ENCODE measurements around the gene SAPCD2. TPM values are rescaled to one million over a fixed set of nuclear protein-coding genes. Genes with fewer than 3 reads are reported as not detected.
"Not testable (repeated sequence)": the region's sequence is repeated elsewhere in the genome, so short reads cannot be mapped to it uniquely, and the experiment has no call there.

Gene SAPCD2
- total RNA-seq, 1 donor from 2014 or later: 1.0 TPM

DNA sequence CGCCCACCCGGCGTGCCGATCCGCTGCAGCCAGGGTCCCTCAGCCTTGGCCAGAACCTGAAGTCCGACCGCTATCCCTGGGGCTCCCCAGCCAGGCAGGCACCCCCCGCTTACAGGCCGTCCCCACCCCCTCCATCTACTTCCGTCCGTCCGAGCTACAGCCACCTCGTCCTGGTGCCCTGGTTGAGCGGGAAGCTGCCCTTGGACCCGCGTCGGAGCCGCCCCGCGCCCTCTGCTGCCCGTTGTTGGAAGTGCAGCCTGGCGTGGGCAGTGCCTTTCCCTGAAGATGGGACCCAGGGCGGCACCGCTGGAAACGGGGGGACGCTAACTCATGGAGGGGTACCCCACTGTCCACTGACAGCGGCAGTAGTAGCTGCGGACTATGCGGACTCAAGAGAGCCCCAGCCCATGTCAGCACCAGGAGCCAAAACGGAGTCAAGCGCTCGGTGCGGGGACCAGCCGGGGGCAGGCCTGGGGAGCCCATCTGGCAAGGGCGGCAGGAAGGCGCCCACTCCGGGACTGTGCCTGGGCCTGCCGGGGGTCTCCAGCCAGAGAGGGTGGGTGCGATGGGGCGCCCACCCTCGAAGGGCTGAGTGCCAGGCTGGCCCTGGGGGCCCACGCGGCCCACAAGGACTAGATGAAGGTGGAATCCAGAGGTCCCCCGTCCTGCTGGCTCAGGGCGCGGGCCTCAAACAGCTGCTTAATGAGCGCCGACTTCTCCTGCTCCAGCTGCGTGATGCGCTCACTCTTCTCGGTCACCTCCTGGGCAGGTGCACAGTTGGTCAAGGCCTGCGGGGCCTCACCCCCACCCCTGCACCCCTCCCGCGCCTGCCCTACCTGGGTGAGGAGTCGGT is 6.1 kb downstream of the SAPCD2 start:
- Mint-ChIP-seq H3K27ac (ENCODE audit: unreplicated experiment) (no peak overlapping the region), H3K36me3 (ENCODE audit: low read depth, unreplicated experiment) (no peaks in the 10 kb centered on the region), H3K4me1 (ENCODE audit: unreplicated experiment) (no peaks in the 10 kb centered on the region), H3K27me3 (ENCODE audit: unreplicated experiment) (peaks cover 6% of the 10 kb centered on the region), H3K9me3 (ENCODE audit: unreplicated experiment) (no peaks in the 10 kb centered on the region), H3K4me3 (ENCODE audit: unreplicated experiment) (no peak overlapping the region)
- TF ChIP-seq CTCF (IDR thresholded peaks at IDR 0.05; ENCODE audit: unreplicated experiment): peak; percentile 91
- peak; percentile 77 for DNase-seq (ENCODE audit: low spot score)

DNA sequence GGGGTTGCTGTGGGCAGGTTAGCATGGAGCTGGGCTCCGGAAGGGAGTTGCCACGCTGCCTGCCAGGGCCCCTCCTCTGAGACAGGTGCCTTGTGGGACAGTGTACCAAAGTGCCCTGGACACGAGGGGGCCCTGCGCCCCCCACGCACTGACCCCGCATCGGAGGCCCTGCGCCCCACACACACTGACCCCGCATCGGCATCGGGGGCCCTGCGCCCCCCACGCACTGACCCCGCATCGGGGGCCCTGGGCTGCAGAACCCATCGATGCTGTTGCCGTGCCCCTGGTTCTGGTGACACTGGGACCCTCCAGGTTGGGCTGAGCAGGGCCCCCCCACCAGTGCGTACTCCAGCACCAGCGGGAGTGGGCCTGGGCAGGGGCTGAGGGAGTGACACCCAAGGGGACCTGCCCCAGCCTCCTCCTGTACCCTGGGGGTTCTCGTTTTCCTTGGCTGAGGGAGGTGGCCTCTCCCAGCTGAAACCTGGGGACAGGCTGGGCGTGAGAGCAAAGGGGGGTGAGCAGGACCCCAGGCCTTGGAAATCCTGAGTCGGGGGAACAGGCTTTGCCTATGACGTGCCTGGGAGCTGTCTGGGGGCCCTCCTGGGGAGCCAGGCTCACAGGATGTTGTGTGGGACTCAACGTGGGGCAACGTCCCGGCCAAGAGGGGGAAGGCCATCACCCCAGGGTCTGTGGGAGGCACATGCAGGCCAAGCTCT is 6.9 kb downstream of the SAPCD2 start:
- Mint-ChIP-seq H3K27ac (ENCODE audit: unreplicated experiment) (no peak overlapping the region), H3K36me3 (ENCODE audit: low read depth, unreplicated experiment) (no peaks in the 10 kb centered on the region), H3K4me3 (ENCODE audit: unreplicated experiment) (no peak overlapping the region), H3K9me3 (ENCODE audit: unreplicated experiment) (no peaks in the 10 kb centered on the region), H3K4me1 (ENCODE audit: unreplicated experiment) (peaks cover 3% of the 10 kb centered on the region), H3K27me3 (ENCODE audit: unreplicated experiment) (peaks cover 6% of the 10 kb centered on the region)
- DNase-seq (ENCODE audit: low spot score): no peak
- no peak for TF ChIP-seq CTCF (IDR thresholded peaks at IDR 0.05; ENCODE audit: unreplicated experiment)

- not testable (repeated sequence) for H3K36me3 Mint-ChIP-seq (ENCODE audit: low read depth, unreplicated experiment); H3K27me3 Mint-ChIP-seq (ENCODE audit: unreplicated experiment); H3K4me3 Mint-ChIP-seq (ENCODE audit: unreplicated experiment); H3K4me1 Mint-ChIP-seq (ENCODE audit: unreplicated experiment); DNase-seq (ENCODE audit: low spot score); H3K27ac Mint-ChIP-seq (ENCODE audit: unreplicated experiment); H3K9me3 Mint-ChIP-seq (ENCODE audit: unreplicated experiment)
Observed at GRCh38 chr9:137062798-137063197, 7.6 kb downstream of the SAPCD2 start.

- peaks cover 4% of the 10 kb centered on the region for H3K27me3 Mint-ChIP-seq (ENCODE audit: unreplicated experiment)
- H3K27ac Mint-ChIP-seq (ENCODE audit: unreplicated experiment): no peak overlapping the region
- H3K9me3 Mint-ChIP-seq (ENCODE audit: unreplicated experiment): no peaks in the 10 kb centered on the region
- peaks cover 6% of the 10 kb centered on the region for H3K4me1 Mint-ChIP-seq (ENCODE audit: unreplicated experiment)
- no peak for DNase-seq (ENCODE audit: low spot score)
- no peak for TF ChIP-seq CTCF (IDR thresholded peaks at IDR 0.05; ENCODE audit: unreplicated experiment)
- H3K36me3 Mint-ChIP-seq (ENCODE audit: low read depth, unreplicated experiment): no peaks in the 10 kb centered on the region
- H3K4me3 Mint-ChIP-seq (ENCODE audit: unreplicated experiment): no peak overlapping the region
Observed at GRCh38 chr9:137062384-137062783, 8.0 kb downstream of the SAPCD2 start.

DNA sequence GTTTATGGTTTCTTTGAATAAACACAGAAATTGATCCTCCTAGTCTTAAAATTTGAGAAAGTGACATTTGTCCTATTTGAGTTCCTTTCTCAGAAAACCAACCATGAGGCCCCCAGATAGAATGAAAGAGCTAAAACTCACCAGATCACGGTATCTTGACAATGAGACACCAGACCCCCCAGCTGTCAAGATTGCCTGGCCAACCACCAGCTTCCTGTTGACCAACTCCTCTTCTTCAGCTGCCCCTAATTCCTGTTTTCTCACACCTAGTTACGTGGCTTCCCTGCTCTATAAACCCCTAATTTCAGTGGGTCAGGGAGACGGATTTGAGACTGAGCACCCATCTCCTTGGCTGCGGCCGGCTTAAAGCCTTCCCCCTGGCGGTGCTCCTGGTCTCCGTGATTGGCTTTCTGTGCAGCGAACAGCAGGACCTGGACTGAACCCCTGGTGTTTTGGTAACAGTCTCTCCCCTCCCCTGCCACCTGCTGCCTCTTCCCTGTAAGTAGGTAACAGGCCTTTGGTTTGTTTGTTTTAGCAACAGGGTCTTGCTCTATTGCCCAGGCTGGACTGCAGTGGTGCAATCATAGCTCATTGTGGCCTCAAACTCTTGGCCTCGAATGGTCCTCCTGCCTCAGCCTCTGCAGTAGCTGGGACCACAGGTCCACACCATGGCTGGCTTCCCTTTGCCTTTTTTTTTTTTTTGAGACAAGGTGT is 11.7 kb downstream of the SAPCD2 start:
- no peaks in the 10 kb centered on the region for H3K36me3 Mint-ChIP-seq (ENCODE audit: low read depth, unreplicated experiment)
- no peak overlapping the region for H3K27ac Mint-ChIP-seq (ENCODE audit: unreplicated experiment)
- no peak for TF ChIP-seq CTCF (IDR thresholded peaks at IDR 0.05; ENCODE audit: unreplicated experiment)
- H3K27me3 Mint-ChIP-seq (ENCODE audit: unreplicated experiment): peaks cover 2% of the 10 kb centered on the region
- no peak overlapping the region for H3K4me3 Mint-ChIP-seq (ENCODE audit: unreplicated experiment)
- no peaks in the 10 kb centered on the region for H3K9me3 Mint-ChIP-seq (ENCODE audit: unreplicated experiment)
- peaks cover 6% of the 10 kb centered on the region for H3K4me1 Mint-ChIP-seq (ENCODE audit: unreplicated experiment)
- DNase-seq (ENCODE audit: low spot score): no peak

Data from endothelial cell (in vitro differentiated cells).